ENCODE data around the gene FASTK. TPM values are rescaled to one million over a fixed set of nuclear protein-coding genes. Genes with fewer than 3 reads are reported as not detected.

The FASTK gene
- total RNA-seq, 1 donor: 86.0 TPM

DNA sequence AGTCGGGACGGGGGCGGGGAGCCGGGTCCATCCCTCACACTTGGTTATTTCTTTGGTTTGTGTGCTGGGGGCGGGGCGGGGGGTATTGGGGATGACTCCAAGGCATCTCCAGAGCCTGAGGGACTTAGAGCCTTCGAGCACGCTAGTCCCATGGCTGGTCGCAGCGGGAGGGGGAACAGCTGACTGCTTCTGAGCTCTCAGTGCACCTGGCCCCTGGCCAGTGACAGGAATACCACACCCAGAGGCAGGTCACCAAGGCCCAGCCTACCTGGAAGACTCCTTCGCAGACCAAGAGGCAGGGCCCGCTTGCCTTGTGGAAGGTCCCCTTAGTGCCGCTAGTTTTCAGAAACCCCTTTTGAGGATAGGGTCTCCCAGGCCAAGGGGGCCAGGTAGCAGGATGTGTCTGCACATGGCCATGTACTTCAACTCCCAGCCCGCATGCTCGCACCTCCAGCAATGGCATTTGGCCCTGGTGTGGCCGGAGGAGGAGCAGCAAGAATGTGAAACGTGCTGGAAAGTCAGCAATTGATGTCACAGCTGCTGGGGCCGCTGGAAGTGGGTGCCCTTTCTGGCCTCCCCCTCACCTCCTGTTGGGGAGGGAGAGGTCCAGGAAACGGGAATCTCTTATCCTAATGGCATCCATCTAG is 46.0 kb upstream of the FASTK start:
- H3K4me3 ChIP-seq (ENCODE audit: low read depth, low read length): no peak overlapping the region
- DNase-seq (ENCODE audit: low read depth): no peak

DNA sequence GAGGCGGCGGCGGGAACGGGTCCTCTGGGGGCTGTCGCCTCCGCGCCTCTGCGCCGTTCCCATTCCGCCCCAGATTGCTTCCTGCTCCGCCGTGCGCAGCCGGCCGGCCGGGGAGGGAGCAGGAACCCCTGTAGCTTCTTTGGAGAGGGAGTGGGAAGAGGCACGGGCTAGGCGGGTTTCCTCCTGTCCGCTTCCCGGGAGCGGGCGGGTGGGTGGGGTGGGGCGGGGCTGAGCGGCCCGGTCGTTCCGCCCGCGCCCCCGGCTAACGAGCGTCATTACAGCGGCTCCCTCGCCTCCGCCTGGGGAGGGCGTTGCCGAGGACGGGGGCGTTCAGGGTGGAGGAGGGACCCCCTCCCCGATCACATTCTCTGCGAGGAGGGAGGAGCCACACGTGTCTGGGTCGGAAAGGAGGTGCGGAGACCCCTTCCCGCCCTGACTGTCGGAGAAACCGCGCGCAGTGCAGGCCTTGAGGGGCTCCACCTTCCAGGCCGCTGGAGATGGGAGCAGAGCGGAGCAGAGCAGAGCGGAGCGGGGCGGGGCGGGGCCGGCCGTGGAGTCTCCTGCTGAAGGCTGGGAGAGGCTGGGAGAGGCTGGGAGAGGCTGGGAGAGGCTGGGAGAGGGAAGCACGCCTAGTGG is 45.4 kb upstream of the FASTK start:
- no peak for TF ChIP-seq CTCF (IDR thresholded peaks at IDR 0.05; ENCODE audit: insufficient read depth, low read length)
- no peak overlapping the region for H3K4me3 ChIP-seq (ENCODE audit: low read depth, low read length)
- DNase-seq (ENCODE audit: low read depth): no peak

More for the DNA sequence above, 46.0 kb upstream of the FASTK start:
- no peak for TF ChIP-seq CTCF (IDR thresholded peaks at IDR 0.05; ENCODE audit: insufficient read depth, low read length)

DNA sequence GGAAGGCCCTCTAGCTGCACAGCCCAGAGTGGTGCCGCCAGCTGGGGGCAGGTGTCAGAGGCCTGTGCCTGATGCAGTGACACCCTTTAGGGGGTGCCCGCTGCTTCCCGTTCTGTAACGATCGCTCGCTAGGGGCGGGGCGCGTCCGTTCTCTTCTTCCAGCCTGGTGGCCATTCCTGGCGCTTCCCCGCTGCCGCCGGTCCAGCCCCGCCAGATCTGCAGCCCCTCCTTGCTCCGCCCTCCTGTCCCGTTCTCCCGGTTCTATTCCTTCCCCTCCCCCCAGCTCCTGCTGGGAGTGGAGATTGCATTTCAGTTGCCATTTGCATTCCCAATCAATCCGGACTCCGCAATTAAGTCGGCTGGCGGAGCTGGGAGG is 44.8 kb upstream of the FASTK start:
- TF ChIP-seq CTCF (IDR thresholded peaks at IDR 0.05; ENCODE audit: insufficient read depth, low read length): no peak
- no peak for DNase-seq (ENCODE audit: low read depth)
- no peak overlapping the region for H3K4me3 ChIP-seq (ENCODE audit: low read depth, low read length)

DNA sequence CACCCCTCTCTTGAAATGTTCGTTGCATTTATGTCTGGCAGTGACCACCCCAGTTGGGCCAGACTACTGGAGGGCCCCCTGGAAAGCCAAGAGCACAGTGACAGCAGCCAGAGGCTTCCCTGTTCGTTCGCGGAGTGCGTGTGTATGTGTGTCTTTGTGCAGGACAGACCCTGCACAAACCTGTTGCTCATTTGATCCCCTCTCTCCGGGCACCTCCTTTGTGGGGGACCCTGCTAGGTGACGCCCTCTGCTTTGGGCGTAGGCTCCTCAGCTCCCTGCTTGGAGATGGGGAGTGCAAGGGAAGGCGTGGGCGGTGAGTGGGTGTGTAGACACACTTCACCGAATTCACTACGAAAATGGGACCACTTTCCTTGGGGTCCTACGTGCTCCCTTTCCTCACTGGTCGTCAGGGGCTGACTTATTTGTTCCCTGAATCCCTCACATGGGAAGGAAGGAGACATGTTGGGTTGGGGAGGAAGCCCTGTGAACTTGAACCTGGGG is 44.3 kb upstream of the FASTK start:
- DNase-seq (ENCODE audit: low read depth): no peak
- no peak overlapping the region for H3K4me3 ChIP-seq (ENCODE audit: low read depth, low read length)
- no peak for TF ChIP-seq CTCF (IDR thresholded peaks at IDR 0.05; ENCODE audit: insufficient read depth, low read length)

DNA sequence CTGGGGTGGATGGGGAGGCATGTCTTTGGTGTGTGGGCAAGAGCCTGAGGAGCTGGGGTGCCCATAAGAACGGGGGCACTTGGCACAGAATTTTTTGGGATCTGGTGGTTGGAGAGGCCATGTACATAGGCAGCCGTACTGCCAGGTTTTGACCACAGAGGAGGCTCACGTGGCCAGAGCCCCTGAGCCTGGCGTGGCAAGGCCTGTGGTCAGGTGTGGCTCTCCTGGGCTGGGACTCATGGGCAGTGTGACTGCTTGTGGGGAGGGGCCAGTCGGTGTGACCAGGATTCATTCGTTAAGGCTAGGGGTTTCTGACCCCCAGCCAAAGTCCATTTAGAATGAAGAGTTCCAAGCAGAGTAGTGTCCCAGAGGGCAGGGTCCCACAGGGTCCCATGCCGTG is 43.9 kb upstream of the FASTK start:
- no peak for DNase-seq (ENCODE audit: low read depth)
- H3K4me3 ChIP-seq (ENCODE audit: low read depth, low read length): no peak overlapping the region
- no peak for TF ChIP-seq CTCF (IDR thresholded peaks at IDR 0.05; ENCODE audit: insufficient read depth, low read length)

GRCh38 chr7:151123822-151124464 is 43.3 kb upstream of the FASTK start:
- DNase-seq (ENCODE audit: low read depth): peak; percentile 77
- TF ChIP-seq CTCF (IDR thresholded peaks at IDR 0.05; ENCODE audit: insufficient read depth, low read length): peak; percentile 100

More at GRCh38 chr7:151123822-151124464, 43.3 kb upstream of the FASTK start:
- H3K4me3 ChIP-seq (ENCODE audit: low read depth, low read length): no peak overlapping the region

All from fibroblast of the aortic adventitia (primary cell).